GM18505 (cell line): ENCODE results near the gene FBXL2.
"Not testable (repeated sequence)": the region's sequence is repeated elsewhere in the genome, so short reads cannot be mapped to it uniquely, and the experiment has no call there.

Experiments used
- ATAC-seq: cut with Tn5 transposase; IDR thresholded peaks from one replicate; pipeline ENCODE4 v1.9.1; 2021; ENCODE audit not compliant: unreplicated experiment
- POLR2A ChIP-seq: IDR thresholded peaks from 4 replicates; pipeline ENCODE4 v1.6.1; 2011; ENCODE audit warnings: borderline replicate concordance; ENCODE audit not compliant: insufficient read depth, insufficient read length; ENCODE audit errors: extremely low read depth

Gene FBXL2

GRCh38 chr3:33385423-33385822 is 108.2 kb downstream of the FBXL2 start:
- ATAC-seq = no peak
- TF ChIP-seq POLR2A = no peak

DNA sequence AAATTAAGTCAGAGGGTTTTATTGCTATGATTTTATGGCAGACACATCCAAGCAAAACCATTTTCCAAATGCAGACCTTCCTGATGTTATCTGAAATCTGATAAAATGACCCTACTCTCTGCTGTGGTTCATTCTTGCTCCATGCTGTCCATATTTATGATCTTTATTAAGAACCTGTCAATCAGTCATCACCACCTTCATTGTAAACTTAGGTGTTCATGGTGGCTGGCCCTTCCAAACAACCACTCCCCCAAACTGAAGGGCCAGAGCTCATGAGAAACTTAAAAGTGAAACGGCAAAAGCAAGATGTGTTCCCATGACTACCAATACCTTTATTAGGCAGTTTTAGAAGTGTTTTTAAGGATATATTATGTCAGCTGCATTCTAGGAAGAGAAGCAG is 109.4 kb downstream of the FBXL2 start:
- TF ChIP-seq POLR2A = no peak
- no peak for ATAC-seq

DNA sequence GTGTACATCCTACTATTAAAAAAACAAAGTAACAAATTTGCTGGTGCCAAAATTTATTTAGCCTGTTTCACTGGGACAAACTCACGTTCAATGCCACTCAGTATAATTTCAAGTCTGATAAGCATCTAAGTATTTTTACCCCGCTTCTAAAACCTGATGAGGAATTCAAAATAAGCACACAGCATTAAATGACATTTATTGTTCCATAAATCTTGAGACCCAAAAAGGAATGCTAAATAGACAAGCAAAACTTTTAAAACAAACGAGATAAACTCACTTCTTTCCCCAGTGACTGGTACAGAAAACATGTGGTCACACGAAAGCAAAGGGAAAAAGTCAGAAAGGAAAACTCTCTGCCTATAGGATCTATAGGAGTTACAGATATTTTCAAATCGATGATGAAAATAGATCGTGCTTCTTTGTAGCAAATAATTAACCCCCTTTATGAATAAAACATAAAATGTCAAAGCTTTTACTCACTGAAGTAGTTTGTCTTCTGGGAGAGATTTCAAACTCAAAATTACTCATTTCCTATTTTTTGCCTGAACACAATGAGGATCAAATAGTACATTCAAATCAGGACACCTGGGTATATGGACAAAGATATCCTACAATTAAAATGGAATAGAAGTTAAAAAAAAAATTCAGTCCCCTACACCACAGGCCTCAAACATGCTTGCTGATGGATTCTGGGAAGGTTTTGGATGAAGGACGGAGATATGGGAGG is 111.3 kb downstream of the FBXL2 start:
- no peak for ATAC-seq
- no peak for TF ChIP-seq POLR2A

DNA sequence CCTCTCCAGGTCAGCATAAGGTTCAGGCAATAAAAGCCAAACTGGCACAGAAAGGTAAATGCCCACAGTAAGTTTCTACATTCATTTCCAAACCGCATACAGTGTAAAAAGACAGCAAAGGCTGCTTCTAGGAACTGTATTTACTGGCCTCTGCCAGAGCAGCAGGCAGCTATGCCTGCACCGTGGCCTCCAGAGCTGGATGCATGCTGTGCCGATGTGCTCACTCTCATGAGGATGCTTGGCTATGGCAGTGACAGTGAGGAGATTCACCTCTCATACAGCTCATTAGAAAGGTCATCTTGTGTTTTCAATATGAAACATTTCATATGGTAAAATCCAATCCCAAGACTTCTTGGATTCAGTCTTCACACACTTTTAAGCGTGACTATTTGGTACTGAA is 112.7 kb downstream of the FBXL2 start:
- ATAC-seq = no peak
- TF ChIP-seq POLR2A = no peak

DNA sequence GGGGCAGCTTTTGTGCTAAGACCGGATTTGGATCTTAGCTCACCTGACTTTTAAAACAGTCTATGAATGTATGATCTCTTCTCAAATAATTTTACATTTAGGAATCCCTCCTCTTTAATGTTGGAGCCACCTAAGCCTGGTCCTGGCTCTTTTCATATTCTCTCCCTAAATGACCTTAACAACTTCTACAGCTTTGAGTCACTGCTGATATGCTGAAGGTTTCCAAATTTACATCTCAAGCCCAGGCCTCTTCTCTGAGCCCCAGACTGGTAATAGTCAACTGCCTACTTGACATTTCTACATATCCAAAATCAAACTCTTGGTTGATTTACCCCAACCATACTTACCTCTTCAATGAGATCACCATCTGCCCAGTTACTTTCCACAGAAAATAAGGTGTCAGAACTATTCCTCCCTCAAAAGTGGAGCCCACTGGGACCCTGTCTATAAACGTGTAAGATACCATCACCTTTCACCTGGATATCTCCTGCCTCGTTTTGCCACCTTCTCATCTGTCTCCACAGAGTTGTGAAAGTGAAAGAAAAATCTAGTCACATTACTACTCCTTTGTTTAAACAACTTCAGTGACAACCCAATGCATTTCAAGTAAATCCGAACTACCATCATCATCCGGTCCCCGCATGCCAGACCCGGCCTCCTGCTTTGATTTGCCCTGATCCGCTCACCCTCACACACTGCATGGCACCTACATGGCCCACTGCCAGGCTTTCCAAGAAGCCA is 114.2 kb downstream of the FBXL2 start:
- ATAC-seq = no peak

GRCh38 chr3:33392144-33392543 is 114.9 kb downstream of the FBXL2 start:
- no peak for ATAC-seq

More for the DNA sequence above, 114.2 kb downstream of the FBXL2 start:
- TF ChIP-seq POLR2A = no peak

DNA sequence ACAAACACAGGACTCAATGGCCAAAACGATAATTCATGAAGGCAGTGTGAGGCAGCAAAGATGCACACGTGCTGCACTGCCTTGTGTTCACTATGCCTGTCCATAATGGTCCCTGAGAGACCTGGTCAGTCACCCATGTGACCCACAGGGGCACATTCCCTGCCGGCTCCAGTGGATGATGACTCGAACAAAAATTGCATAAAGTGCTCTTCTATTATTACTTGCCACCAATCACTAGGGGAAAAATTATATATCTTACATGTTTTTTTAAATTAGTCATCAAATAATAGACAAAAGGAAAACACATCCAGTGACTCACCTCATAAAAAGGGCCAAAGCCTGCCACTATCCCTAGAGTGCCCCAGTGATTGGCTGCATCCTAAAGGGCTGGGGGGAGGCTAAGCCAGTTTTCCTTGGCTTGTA is 115.5 kb downstream of the FBXL2 start:
- ATAC-seq = no peak
- no peak for TF ChIP-seq POLR2A

More at GRCh38 chr3:33392144-33392543, 114.9 kb downstream of the FBXL2 start:
- no peak for TF ChIP-seq POLR2A

- no peak for TF ChIP-seq POLR2A
- ATAC-seq = no peak
These were observed 117.3 kb downstream of the FBXL2 start for GRCh38 chr3:33394403-33395054.

GRCh38 chr3:33395900-33396299 is 118.7 kb downstream of the FBXL2 start:
- TF ChIP-seq POLR2A = no peak
- no peak for ATAC-seq

- ATAC-seq = no peak
These were observed 121.2 kb downstream of the FBXL2 start for GRCh38 chr3:33398410-33398809.

GRCh38 chr3:33401781-33402180 is 124.5 kb downstream of the FBXL2 start:
- TF ChIP-seq POLR2A = no peak
- ATAC-seq = no peak

More at GRCh38 chr3:33398410-33398809, 121.2 kb downstream of the FBXL2 start:
- no peak for TF ChIP-seq POLR2A

- no peak for TF ChIP-seq POLR2A
- no peak for ATAC-seq
These were observed 125.7 kb downstream of the FBXL2 start for GRCh38 chr3:33402936-33403335.

GRCh38 chr3:33403756-33404155 is 126.5 kb downstream of the FBXL2 start:
- ATAC-seq = no peak
- TF ChIP-seq POLR2A = no peak

- ATAC-seq = not testable (repeated sequence)
These were observed 133.6 kb downstream of the FBXL2 start for GRCh38 chr3:33410816-33411215.

GRCh38 chr3:33417066-33417673 is 139.9 kb downstream of the FBXL2 start:
- ATAC-seq = no peak
- TF ChIP-seq POLR2A = no peak
